GM23338 (cell line): ENCODE data around the gene PLXNC1. TPM values are rescaled to one million over a fixed set of nuclear protein-coding genes. Genes with fewer than 3 reads are reported as not detected.

Experiments
- ATAC-seq: fragments of 200-7000 bp; cut with Tn5 transposase; 3 replicates; pipeline ENCODE4 v1.9.1; 2020
- DNase-seq: peaks from one replicate; pipeline ENCODE4 v3.0.0-alpha.2; 2015; ENCODE audit warnings: low spot score
- H2AFZ ChIP-seq: fragments of 200-600 bp; sonication (generic); 2 replicates; pipeline ENCODE4 v1.8.0; 2016; ENCODE audit warnings: antibody characterized with exemption, mild to moderate bottlenecking, moderate library complexity
- H3F3A ChIP-seq: fragments of 200-600 bp; sonication (generic); replicated peaks from 2 replicates; pipeline ENCODE4 v1.8.0; 2017; ENCODE audit warnings: antibody characterized with exemption, mixed run types, low read depth
- H3K27ac ChIP-seq: fragments of 200-600 bp; sonication (generic); 2 replicates; pipeline ENCODE4 v1.6.1; 2016; ENCODE audit warnings: low read depth
- H3K27me3 ChIP-seq: fragments of 200-600 bp; sonication (generic); 2 replicates; pipeline ENCODE4 v1.8.0; 2016; ENCODE audit warnings: mild to moderate bottlenecking, mixed run types, moderate library complexity; ENCODE audit not compliant: insufficient read depth
- H3K36me3 ChIP-seq: fragments of 200-600 bp; sonication (generic); 2 replicates; pipeline ENCODE4 v1.8.0; 2016; ENCODE audit warnings: mild to moderate bottlenecking; ENCODE audit not compliant: insufficient read depth
- H3K4me1 ChIP-seq: fragments of 200-600 bp; sonication (generic); 2 replicates; pipeline ENCODE4 v1.8.0; 2016; ENCODE audit warnings: mild to moderate bottlenecking, moderate library complexity; ENCODE audit not compliant: insufficient read depth
- H3K4me2 ChIP-seq: fragments of 200-600 bp; sonication (generic); 2 replicates; pipeline ENCODE4 v1.7.1; 2017; ENCODE audit warnings: mixed run types
- H3K4me3 ChIP-seq: fragments of 200-600 bp; sonication (generic); 2 replicates; pipeline ENCODE4 v1.6.1; 2016; ENCODE audit warnings: mixed run types
- H3K79me2 ChIP-seq: fragments of 200-600 bp; sonication (generic); replicated peaks from 2 replicates; pipeline ENCODE4 v1.8.0; 2017; ENCODE audit warnings: mild to moderate bottlenecking; ENCODE audit not compliant: insufficient read depth
- H3K9me2 ChIP-seq: fragments of 200-600 bp; sonication (generic); 2 replicates; pipeline ENCODE4 v1.8.0; 2017; ENCODE audit not compliant: insufficient read depth
- H4K20me1 ChIP-seq: fragments of 200-600 bp; sonication (generic); replicated peaks from 2 replicates; pipeline ENCODE4 v1.8.0; 2017; ENCODE audit warnings: mild to moderate bottlenecking; ENCODE audit not compliant: insufficient read depth
- H3K27ac Mint-ChIP-seq: 2 replicates; pipeline ENCODE4 v1.8.0; 2020; ENCODE audit warnings: inconsistent platforms, mild to moderate bottlenecking, moderate library complexity, mixed read lengths
- H3K27me3 Mint-ChIP-seq: 3 replicates; pipeline ENCODE4 v1.8.0; 2022; ENCODE audit warnings: low read depth, mild to moderate bottlenecking, moderate library complexity, mixed read lengths, inconsistent platforms; ENCODE audit not compliant: insufficient read depth, poor library complexity
- H3K36me3 Mint-ChIP-seq: 3 replicates; pipeline ENCODE4 v1.8.0; 2021; ENCODE audit warnings: low read depth, mild to moderate bottlenecking, inconsistent platforms, moderate library complexity, mixed read lengths
- H3K4me1 Mint-ChIP-seq: 3 replicates; pipeline ENCODE4 v1.8.0; 2020; ENCODE audit warnings: mild to moderate bottlenecking, inconsistent platforms, mixed read lengths
- H3K4me3 Mint-ChIP-seq: 3 replicates; pipeline ENCODE4 v1.8.0; 2021; ENCODE audit warnings: moderate library complexity, mild to moderate bottlenecking, inconsistent platforms, mixed read lengths
- H3K9me3 Mint-ChIP-seq: 3 replicates; pipeline ENCODE4 v1.8.0; 2020; ENCODE audit warnings: moderate library complexity, mild to moderate bottlenecking, inconsistent platforms, mixed read lengths
- CREB1 ChIP-seq: fragments of 250-450 bp; sonication (Bioruptor Pico); IDR thresholded peaks from 2 replicates; pipeline ENCODE4 v1.5.0; 2020; ENCODE audit warnings: low read depth, mild to moderate bottlenecking, moderate library complexity
- EZH2 ChIP-seq: fragments of 200-600 bp; sonication (generic); IDR thresholded peaks from one replicate; pipeline ENCODE4 v1.8.0; 2017; ENCODE audit warnings: antibody characterized with exemption, mild to moderate bottlenecking, low read depth; ENCODE audit not compliant: unreplicated experiment
- EZH2phosphoT487 ChIP-seq: fragments of 200-600 bp; sonication (generic); IDR thresholded peaks from one replicate; pipeline ENCODE4 v1.8.1; 2018; ENCODE audit warnings: antibody characterized with exemption; ENCODE audit not compliant: unreplicated experiment
- JUNB ChIP-seq: IDR thresholded peaks from one replicate; pipeline ENCODE4 v1.6.1; 2016; ENCODE audit warnings: antibody characterized with exemption; ENCODE audit not compliant: unreplicated experiment
- NANOG ChIP-seq: IDR thresholded peaks from 2 replicates; pipeline ENCODE4 v1.6.1; 2016; ENCODE audit warnings: antibody characterized with exemption, borderline replicate concordance
- POLR2AphosphoS5 ChIP-seq: IDR thresholded peaks from 2 replicates; pipeline ENCODE4 v1.6.1; 2016; ENCODE audit warnings: antibody characterized with exemption, low read depth
- STAT1 ChIP-seq: IDR thresholded peaks from one replicate; pipeline ENCODE4 v1.6.1; 2016; ENCODE audit warnings: antibody characterized with exemption; ENCODE audit not compliant: unreplicated experiment
- ZNF114 ChIP-seq: fragments of 250-450 bp; sonication (Bioruptor Pico); IDR thresholded peaks from 2 replicates; pipeline ENCODE4 v1.5.0; 2020; ENCODE audit warnings: mild to moderate bottlenecking, moderate library complexity
- ZNF331 ChIP-seq: fragments of 250-450 bp; sonication (Bioruptor Pico); IDR thresholded peaks from 2 replicates; pipeline ENCODE4 v1.5.0; 2020; ENCODE audit warnings: low read depth, mild to moderate bottlenecking, moderate library complexity
- polyA plus RNA-seq: library from polyadenylated mRNA; unstranded; fragments of >200 nt; fragmentation: Nextera tagmentation; extraction: Ambion mirVana; gene quantifications from 2 replicates; pipeline ENCODE4 v1.2.1, GENCODE V29; 2016
- total RNA-seq: library from RNA; depleted of rRNA; stranded (reverse); fragments of >200 nt; shearing (Covaris generic); gene quantifications from 2 replicates; pipeline ENCODE4 v1.2.3, GENCODE V29; 2014
- TF ChIP-seq, protein P1 (sequence below): IDR thresholded peaks from 2 replicates; pipeline ENCODE4 v1.6.1; 2016; ENCODE audit warnings: antibody characterized with exemption
- TF ChIP-seq, protein P2 (sequence below): IDR thresholded peaks from one replicate; pipeline ENCODE4 v1.6.1; 2018; ENCODE audit warnings: antibody characterized with exemption; ENCODE audit not compliant: unreplicated experiment
- TF ChIP-seq, protein P3 (sequence below), 2 experiments: fragments of 200-600 bp in 1 of 2; sonication (generic) in 1 of 2; conservative IDR thresholded peaks; 2 replicates each; pipeline versions ENCODE4 v1.5.1 to v1.6.1; 2016 to 2017; ENCODE audit warnings: antibody characterized with exemption in 2 of 2, low read depth in 2 of 2, mild to moderate bottlenecking in 2 of 2, moderate library complexity in 1 of 2

The PLXNC1 gene
- total and polyA plus RNA-seq, 2 experiments from 2014 or later, result 1.9 to 6.5 TPM

DNA sequence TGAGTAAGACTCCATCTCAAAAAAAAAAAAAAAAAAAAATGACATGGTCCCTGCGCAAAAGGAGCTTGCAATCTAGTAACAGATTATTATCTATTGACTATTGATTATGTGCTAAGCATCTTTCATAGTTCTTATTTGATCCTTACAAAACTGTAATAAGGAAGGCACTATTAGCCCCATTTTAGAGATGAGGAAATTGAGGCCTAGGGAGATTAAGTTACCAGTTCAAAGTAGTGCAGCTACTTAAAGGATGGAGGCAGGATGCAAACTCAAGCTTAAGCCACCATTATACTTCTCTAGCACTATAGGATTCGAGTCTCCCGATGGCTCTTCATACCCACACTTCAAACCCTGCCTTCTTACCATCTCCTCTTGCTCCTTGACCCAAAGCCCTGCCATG lies 31.3 kb downstream of the PLXNC1 start (continued):
- TF ChIP-seq, protein P1, sequence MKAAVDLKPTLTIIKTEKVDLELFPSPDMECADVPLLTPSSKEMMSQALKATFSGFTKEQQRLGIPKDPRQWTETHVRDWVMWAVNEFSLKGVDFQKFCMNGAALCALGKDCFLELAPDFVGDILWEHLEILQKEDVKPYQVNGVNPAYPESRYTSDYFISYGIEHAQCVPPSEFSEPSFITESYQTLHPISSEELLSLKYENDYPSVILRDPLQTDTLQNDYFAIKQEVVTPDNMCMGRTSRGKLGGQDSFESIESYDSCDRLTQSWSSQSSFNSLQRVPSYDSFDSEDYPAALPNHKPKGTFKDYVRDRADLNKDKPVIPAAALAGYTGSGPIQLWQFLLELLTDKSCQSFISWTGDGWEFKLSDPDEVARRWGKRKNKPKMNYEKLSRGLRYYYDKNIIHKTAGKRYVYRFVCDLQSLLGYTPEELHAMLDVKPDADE, result no peak
- TF ChIP-seq ZNF331 (CRISPR knock-in tag) (no peak), STAT1 (no peak), EZH2phosphoT487 (no peak), POLR2AphosphoS5 (no peak)
- TF ChIP-seq, protein P2, sequence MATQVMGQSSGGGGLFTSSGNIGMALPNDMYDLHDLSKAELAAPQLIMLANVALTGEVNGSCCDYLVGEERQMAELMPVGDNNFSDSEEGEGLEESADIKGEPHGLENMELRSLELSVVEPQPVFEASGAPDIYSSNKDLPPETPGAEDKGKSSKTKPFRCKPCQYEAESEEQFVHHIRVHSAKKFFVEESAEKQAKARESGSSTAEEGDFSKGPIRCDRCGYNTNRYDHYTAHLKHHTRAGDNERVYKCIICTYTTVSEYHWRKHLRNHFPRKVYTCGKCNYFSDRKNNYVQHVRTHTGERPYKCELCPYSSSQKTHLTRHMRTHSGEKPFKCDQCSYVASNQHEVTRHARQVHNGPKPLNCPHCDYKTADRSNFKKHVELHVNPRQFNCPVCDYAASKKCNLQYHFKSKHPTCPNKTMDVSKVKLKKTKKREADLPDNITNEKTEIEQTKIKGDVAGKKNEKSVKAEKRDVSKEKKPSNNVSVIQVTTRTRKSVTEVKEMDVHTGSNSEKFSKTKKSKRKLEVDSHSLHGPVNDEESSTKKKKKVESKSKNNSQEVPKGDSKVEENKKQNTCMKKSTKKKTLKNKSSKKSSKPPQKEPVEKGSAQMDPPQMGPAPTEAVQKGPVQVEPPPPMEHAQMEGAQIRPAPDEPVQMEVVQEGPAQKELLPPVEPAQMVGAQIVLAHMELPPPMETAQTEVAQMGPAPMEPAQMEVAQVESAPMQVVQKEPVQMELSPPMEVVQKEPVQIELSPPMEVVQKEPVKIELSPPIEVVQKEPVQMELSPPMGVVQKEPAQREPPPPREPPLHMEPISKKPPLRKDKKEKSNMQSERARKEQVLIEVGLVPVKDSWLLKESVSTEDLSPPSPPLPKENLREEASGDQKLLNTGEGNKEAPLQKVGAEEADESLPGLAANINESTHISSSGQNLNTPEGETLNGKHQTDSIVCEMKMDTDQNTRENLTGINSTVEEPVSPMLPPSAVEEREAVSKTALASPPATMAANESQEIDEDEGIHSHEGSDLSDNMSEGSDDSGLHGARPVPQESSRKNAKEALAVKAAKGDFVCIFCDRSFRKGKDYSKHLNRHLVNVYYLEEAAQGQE, result no peak

DNA sequence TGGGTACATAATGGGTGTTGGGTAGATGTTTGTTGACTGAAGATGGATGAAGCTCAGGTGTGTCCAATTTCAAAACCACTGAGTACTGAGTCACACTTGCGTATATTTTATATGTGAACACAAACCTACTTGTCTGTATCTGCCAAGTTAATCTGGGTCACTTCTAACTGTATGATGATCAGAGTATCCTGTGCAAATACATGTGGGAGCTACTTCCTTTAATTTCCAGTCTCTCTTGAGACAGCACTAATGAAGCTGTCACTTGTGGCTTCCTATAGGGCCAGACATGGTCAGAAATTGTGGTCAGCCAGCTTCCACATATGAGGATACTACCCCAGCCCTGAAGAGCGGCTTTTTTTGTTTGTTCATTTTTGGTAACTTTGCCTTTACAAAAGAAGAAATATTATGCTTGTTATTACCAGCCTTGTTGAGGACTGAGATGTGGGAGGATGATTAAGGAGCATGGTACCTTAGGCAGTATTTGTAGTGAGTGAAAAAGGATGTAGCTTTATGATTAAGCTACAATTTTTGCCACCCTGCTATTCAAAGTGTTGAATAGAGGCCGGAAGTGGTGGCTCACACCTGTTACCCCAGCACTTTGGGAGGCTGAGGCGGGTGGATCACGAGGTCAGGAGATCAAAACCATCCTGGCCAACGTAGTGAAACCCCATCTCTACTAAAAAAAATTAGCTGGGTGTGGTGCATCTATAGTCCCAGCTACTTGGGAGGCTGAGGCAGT lies 32.4 kb downstream of the PLXNC1 start:
- no peaks in the 10 kb centered on the region for H3F3A ChIP-seq
- no peaks in the 10 kb centered on the region for H3K36me3 ChIP-seq
- no peaks in the 10 kb centered on the region for H3K9me2 ChIP-seq
- peaks cover 6% of the 10 kb centered on the region for H3K27me3 Mint-ChIP-seq
- no peaks in the 10 kb centered on the region for H4K20me1 ChIP-seq
- DNase-seq (no peak), ATAC-seq (no peak)
- H3K27me3 ChIP-seq, result peaks cover 24% of the 10 kb centered on the region
- H3K4me1 Mint-ChIP-seq, result peaks cover 4% of the 10 kb centered on the region; the same call in 2 of the 3 replicates
- no peak overlapping the region for H3K4me3 ChIP-seq
- no peak overlapping the region for H3K4me2 ChIP-seq
- no peak overlapping the region for H2AFZ ChIP-seq
- no peaks in the 10 kb centered on the region; the same call in 1 of the 2 replicates for H3K4me1 ChIP-seq
- H3K36me3 Mint-ChIP-seq, result no peaks in the 10 kb centered on the region
- H3K79me2 ChIP-seq, result no peaks in the 10 kb centered on the region
- H3K4me3 Mint-ChIP-seq, result no peak overlapping the region; the same call in 2 of the 3 replicates
- H3K9me3 Mint-ChIP-seq, result peaks cover 4% of the 10 kb centered on the region
- H3K27ac Mint-ChIP-seq, result no peak overlapping the region
- H3K27ac ChIP-seq, result no peak overlapping the region
- TF ChIP-seq STAT1 (no peak), ZNF114 (CRISPR knock-in tag) (no peak), NANOG (no peak), CREB1 (CRISPR knock-in tag) (no peak), POLR2AphosphoS5 (no peak), JUNB (no peak), EZH2 (no peak)
- TF ChIP-seq, protein P3, sequence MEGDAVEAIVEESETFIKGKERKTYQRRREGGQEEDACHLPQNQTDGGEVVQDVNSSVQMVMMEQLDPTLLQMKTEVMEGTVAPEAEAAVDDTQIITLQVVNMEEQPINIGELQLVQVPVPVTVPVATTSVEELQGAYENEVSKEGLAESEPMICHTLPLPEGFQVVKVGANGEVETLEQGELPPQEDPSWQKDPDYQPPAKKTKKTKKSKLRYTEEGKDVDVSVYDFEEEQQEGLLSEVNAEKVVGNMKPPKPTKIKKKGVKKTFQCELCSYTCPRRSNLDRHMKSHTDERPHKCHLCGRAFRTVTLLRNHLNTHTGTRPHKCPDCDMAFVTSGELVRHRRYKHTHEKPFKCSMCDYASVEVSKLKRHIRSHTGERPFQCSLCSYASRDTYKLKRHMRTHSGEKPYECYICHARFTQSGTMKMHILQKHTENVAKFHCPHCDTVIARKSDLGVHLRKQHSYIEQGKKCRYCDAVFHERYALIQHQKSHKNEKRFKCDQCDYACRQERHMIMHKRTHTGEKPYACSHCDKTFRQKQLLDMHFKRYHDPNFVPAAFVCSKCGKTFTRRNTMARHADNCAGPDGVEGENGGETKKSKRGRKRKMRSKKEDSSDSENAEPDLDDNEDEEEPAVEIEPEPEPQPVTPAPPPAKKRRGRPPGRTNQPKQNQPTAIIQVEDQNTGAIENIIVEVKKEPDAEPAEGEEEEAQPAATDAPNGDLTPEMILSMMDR (conservative IDR thresholded peaks at IDR 0.05; ENCODE audit: low read depth in 2 of 2), result no peak
